MM.1S (cell line): ENCODE data around the gene KRT32.

Source experiments
- DNase-seq: peaks from one replicate; pipeline ENCODE4 v3.0.0-alpha.2; 2015
- H2AFZ ChIP-seq: fragments of 300-600 bp; sonication (generic); 2 replicates; pipeline ENCODE4 v1.6.0; 2016; ENCODE audit warnings: antibody characterized with exemption, low read length
- H3F3A ChIP-seq: fragments of 300-600 bp; sonication (generic); 2 replicates; pipeline ENCODE4 v1.6.1; 2016; ENCODE audit warnings: mild to moderate bottlenecking, antibody characterized with exemption, low read length, moderate library complexity, mixed read lengths; ENCODE audit not compliant: insufficient read depth
- H3K27ac ChIP-seq: fragments of 300-600 bp; sonication (generic); 2 replicates; pipeline ENCODE4 v1.5.1; 2016; ENCODE audit warnings: mild to moderate bottlenecking, low read length
- H3K27me3 ChIP-seq: fragments of 300-600 bp; sonication (generic); replicated peaks from 2 replicates; pipeline ENCODE4 v1.6.0; 2016; ENCODE audit warnings: low read length; ENCODE audit not compliant: insufficient read depth
- H3K36me3 ChIP-seq: fragments of 300-600 bp; sonication (generic); replicated peaks from 2 replicates; pipeline ENCODE4 v1.6.1; 2016; ENCODE audit warnings: mild to moderate bottlenecking, low read length, mixed read lengths; ENCODE audit not compliant: insufficient read depth
- H3K4me1 ChIP-seq: fragments of 300-600 bp; sonication (generic); 2 replicates; pipeline ENCODE4 v1.6.1; 2016; ENCODE audit warnings: low read length, mixed read lengths
- H3K4me2 ChIP-seq: fragments of 300-600 bp; sonication (generic); 2 replicates; pipeline ENCODE4 v1.6.0; 2016; ENCODE audit warnings: low read depth, low read length
- H3K4me3 ChIP-seq: fragments of 300-600 bp; sonication (generic); 2 replicates; pipeline ENCODE4 v1.5.1; 2016; ENCODE audit warnings: low read length, mixed read lengths
- H3K79me2 ChIP-seq: fragments of 300-600 bp; sonication (generic); 2 replicates; pipeline ENCODE4 v1.6.1; 2016; ENCODE audit warnings: mixed run types, low read length, mixed read lengths
- H3K9ac ChIP-seq: fragments of 300-600 bp; sonication (generic); 2 replicates; pipeline ENCODE4 v1.6.1; 2016; ENCODE audit warnings: low read length, mixed read lengths
- H3K9me2 ChIP-seq: fragments of 300-600 bp; sonication (generic); replicated peaks from 2 replicates; pipeline ENCODE4 v1.6.1; 2016; ENCODE audit warnings: mild to moderate bottlenecking, low read length, mixed read lengths; ENCODE audit not compliant: insufficient read depth
- H3K9me3 ChIP-seq: fragments of 300-600 bp; sonication (generic); replicated peaks from 2 replicates; pipeline ENCODE4 v1.6.1; 2016; ENCODE audit warnings: mild to moderate bottlenecking, low read length, mixed read lengths; ENCODE audit not compliant: insufficient read depth
- H4K20me1 ChIP-seq: fragments of 300-600 bp; sonication (generic); 2 replicates; pipeline ENCODE4 v1.6.1; 2016; ENCODE audit warnings: mild to moderate bottlenecking, low read length, moderate library complexity, mixed read lengths; ENCODE audit not compliant: insufficient read depth
- EZH2 ChIP-seq: fragments of 300-600 bp; sonication (generic); optimal IDR thresholded peaks from 2 replicates; pipeline ENCODE3; 2017; ENCODE audit warnings: low read depth, mild to moderate bottlenecking, antibody characterized with exemption, low read length, mixed read lengths
- EZH2phosphoT487 ChIP-seq: fragments of 300-600 bp; sonication (generic); IDR thresholded peaks from 2 replicates; pipeline ENCODE4 v1.6.1; 2018; ENCODE audit warnings: antibody characterized with exemption, low read length
- TF ChIP-seq, protein P1 (sequence below): fragments of 300-600 bp; sonication (generic); IDR thresholded peaks from 2 replicates; pipeline ENCODE4 v1.5.1; 2016; ENCODE audit warnings: antibody characterized with exemption, low read length, mixed read lengths

Gene KRT32

DNA sequence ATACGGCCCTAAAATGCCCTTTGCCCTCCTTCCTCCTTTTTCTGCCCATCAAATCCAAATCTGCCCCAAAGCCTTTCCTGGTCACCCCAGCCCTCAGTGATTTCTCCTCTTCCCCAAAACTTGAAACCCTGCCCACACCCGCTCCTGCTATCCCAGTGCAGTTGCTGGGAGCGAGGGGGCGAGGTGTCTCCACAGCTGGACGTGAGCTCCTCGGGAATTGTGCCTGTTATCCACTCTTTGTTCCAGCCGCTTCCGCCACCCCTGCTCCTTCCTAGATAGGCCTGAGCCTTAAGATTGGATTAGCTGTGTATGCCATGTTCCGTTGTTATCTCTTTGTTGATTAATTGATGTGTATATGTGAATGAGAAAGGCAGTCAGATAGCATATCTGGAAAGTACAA is 16.3 kb upstream of the KRT32 start:
- Histone ChIP-seq H3K9ac (no peak overlapping the region), H3K4me2 (no peak overlapping the region), H3K9me2 (no peaks in the 10 kb centered on the region), H3K27ac (no peak overlapping the region), H3K4me1 (no peaks in the 10 kb centered on the region), H3F3A (no peaks in the 10 kb centered on the region), H2AFZ (no peak overlapping the region), H3K4me3 (no peak overlapping the region), H3K79me2 (no peaks in the 10 kb centered on the region), H3K9me3 (no peaks in the 10 kb centered on the region), H4K20me1 (no peaks in the 10 kb centered on the region), H3K27me3 (no peaks in the 10 kb centered on the region; the same call in 1 of the 2 replicates), H3K36me3 (no peaks in the 10 kb centered on the region)
- no peak for DNase-seq
- no peak for TF ChIP-seq EZH2
- TF ChIP-seq EZH2phosphoT487: no peak
- TF ChIP-seq, protein P1, sequence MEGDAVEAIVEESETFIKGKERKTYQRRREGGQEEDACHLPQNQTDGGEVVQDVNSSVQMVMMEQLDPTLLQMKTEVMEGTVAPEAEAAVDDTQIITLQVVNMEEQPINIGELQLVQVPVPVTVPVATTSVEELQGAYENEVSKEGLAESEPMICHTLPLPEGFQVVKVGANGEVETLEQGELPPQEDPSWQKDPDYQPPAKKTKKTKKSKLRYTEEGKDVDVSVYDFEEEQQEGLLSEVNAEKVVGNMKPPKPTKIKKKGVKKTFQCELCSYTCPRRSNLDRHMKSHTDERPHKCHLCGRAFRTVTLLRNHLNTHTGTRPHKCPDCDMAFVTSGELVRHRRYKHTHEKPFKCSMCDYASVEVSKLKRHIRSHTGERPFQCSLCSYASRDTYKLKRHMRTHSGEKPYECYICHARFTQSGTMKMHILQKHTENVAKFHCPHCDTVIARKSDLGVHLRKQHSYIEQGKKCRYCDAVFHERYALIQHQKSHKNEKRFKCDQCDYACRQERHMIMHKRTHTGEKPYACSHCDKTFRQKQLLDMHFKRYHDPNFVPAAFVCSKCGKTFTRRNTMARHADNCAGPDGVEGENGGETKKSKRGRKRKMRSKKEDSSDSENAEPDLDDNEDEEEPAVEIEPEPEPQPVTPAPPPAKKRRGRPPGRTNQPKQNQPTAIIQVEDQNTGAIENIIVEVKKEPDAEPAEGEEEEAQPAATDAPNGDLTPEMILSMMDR: no peak

DNA sequence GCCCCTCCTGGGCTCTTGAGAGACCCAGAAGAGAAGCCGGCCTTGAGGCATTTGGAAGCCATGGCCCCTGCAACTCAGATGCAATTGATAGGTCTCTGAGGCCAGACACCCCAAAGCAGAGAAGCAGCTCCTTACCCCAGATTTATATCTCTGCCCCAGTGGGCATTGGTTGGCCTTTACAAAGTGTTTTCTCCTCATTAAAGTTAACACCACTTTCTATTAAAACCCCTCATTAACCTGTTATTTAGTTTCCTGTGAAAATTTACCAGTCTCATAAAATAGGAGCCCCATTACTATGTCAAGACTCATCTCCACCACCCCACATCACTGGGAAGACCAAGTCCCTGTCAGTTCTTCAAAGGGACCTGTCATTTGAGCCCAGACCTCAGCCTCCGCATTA is 13.8 kb upstream of the KRT32 start, which contains the start of gene KRT35:
KRT35 (minus strand) TSS at position 116 of the 400 bp plus-strand sequence; CDS start at position 62, 54 bp downstream.
- Histone ChIP-seq H3K4me1 (no peaks in the 10 kb centered on the region), H3K9me3 (no peaks in the 10 kb centered on the region), H3K4me2 (no peak within 1 kb of the TSS), H3K36me3 (no peaks in the 10 kb centered on the region), H3K27me3 (no peaks in the 10 kb centered on the region; the same call in 1 of the 2 replicates), H4K20me1 (no peaks in the 10 kb centered on the region), H3K9ac (no peak within 1 kb of the TSS), H2AFZ (no peak within 1 kb of the TSS), H3K9me2 (no peaks in the 10 kb centered on the region), H3K79me2 (no peaks in the 10 kb centered on the region), H3F3A (no peaks in the 10 kb centered on the region), H3K4me3 (no peak within 1 kb of the TSS), H3K27ac (no peak within 1 kb of the TSS)
- no peak for DNase-seq
- TF ChIP-seq EZH2 (no peak), EZH2phosphoT487 (no peak)
- TF ChIP-seq, protein P1: no peak

DNA sequence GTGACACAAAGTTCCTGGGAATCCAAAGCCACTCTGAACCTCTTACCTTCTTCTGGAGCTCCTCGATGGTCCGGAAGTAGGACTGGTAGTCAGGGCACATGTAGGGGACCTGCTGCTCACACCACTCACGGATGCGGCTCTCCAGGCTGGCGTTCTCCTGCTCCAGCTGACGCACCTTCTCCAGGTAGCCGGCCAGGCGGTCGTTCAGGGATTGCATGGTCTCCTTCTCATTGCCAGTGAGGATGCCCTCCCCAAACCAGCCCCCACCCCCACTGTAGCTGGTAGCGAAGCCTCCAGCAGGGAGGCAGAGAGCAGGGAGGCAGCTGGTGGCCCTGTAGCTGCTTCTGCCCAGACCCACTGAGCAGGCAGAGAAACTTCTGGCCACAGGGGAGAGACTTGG is 13.4 kb upstream of the KRT32 start:
- H3K4me3 ChIP-seq: no peak overlapping the region
- H3K4me2 ChIP-seq: no peak overlapping the region
- no peak overlapping the region for H2AFZ ChIP-seq
- H3K9me3 ChIP-seq: no peaks in the 10 kb centered on the region
- H3K27me3 ChIP-seq: no peaks in the 10 kb centered on the region; the same call in 1 of the 2 replicates
- no peak for TF ChIP-seq EZH2phosphoT487
- no peak for TF ChIP-seq EZH2
- TF ChIP-seq, protein P1: no peak
- no peaks in the 10 kb centered on the region for H4K20me1 ChIP-seq
- H3K27ac ChIP-seq: no peak overlapping the region
- H3K4me1 ChIP-seq: no peaks in the 10 kb centered on the region
- H3K9me2 ChIP-seq: no peaks in the 10 kb centered on the region
- H3K9ac ChIP-seq: no peak overlapping the region
- no peak for DNase-seq
- H3K79me2 ChIP-seq: no peaks in the 10 kb centered on the region
- H3F3A ChIP-seq: no peaks in the 10 kb centered on the region
- H3K36me3 ChIP-seq: no peaks in the 10 kb centered on the region
